Activated naive CD8-positive, alpha-beta T cell treated with anti-CD3 and anti-CD28 coated beads for 36 hours (primary cell): ENCODE results near the gene IP6K3. TPM values are rescaled to one million over a fixed set of nuclear protein-coding genes. Genes with fewer than 3 reads are reported as not detected.
A peak's percentile ranks its signal among the peaks of the same experiment; 100 is the strongest.

Experiments used
- DNase-seq: peaks from one replicate; pipeline ENCODE4 v3.0.0; 2021
- H3K27ac Mint-ChIP-seq: one replicate; pipeline ENCODE4 v1.8.0; 2022; ENCODE audit warnings: mild to moderate bottlenecking, moderate library complexity, mixed read lengths
- H3K27me3 Mint-ChIP-seq: one replicate; pipeline ENCODE4 v1.8.0; 2022; ENCODE audit warnings: mild to moderate bottlenecking, mixed read lengths
- H3K36me3 Mint-ChIP-seq: one replicate; pipeline ENCODE4 v1.8.0; 2021; ENCODE audit warnings: mild to moderate bottlenecking, mixed read lengths
- H3K4me1 Mint-ChIP-seq: one replicate; pipeline ENCODE4 v1.8.0; 2021; ENCODE audit warnings: mixed read lengths
- H3K4me3 Mint-ChIP-seq: one replicate; pipeline ENCODE4 v1.8.0; 2022; ENCODE audit warnings: mild to moderate bottlenecking, moderate library complexity, mixed read lengths
- H3K9me3 Mint-ChIP-seq: one replicate; pipeline ENCODE4 v1.8.0; 2022; ENCODE audit warnings: mixed read lengths
- total RNA-seq, 2 experiments: library from RNA; stranded (reverse); gene quantifications; one replicate each; pipeline ENCODE4 v1.2.3, GENCODE V29; 2021

The IP6K3 gene
- total RNA-seq, 2 experiments from 2014 or later: not detected

DNA sequence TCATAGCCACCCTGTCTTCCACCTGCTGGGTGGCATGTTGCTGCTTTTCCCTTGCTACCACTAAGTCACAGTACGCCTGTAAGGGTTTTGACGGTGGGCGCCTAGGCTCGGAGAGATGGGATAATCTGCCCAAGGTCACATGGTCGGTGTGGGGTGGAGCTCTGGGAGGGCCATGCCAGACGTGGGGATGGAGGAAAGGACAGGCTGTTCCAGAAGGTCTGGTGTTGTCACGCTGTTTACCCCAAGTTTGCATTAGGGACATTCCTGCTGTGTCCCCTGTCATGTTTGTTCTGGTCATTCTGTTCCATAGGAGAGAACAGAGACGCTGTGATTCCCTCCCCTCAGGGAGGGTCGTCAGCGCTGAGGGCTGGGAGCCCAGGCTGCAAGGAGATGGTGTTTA lies 16.1 kb downstream of the IP6K3 start:
- H3K9me3 Mint-ChIP-seq: no peaks in the 10 kb centered on the region
- H3K4me1 Mint-ChIP-seq: no peaks in the 10 kb centered on the region
- no peaks in the 10 kb centered on the region for H3K27me3 Mint-ChIP-seq
- H3K4me3 Mint-ChIP-seq: no peak overlapping the region
- no peak overlapping the region for H3K27ac Mint-ChIP-seq
- DNase-seq: no peak
- no peaks in the 10 kb centered on the region for H3K36me3 Mint-ChIP-seq

DNA sequence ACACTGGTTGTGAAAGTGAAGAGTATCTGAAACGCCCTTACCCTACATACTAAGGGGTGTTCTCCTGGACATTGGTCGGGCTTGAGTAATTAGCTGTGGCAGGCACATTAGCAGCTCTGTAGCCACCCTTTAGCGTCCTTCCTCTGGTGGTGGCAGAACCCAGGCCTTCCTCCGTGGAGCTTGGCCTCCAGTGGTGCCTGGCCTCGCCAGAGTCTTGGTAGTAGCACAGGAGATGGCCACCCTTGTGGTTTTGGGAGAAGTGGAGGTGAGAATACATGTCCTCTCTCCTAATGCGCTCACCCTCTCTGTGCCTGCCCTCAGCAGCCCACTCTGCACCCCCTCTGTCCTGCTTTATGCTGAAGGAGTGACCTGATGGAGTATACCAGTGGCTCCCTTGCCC lies 17.6 kb downstream of the IP6K3 start:
- Mint-ChIP-seq H3K27ac (no peak overlapping the region), H3K4me1 (peaks cover 11% of the 10 kb centered on the region), H3K9me3 (no peaks in the 10 kb centered on the region), H3K36me3 (no peaks in the 10 kb centered on the region), H3K27me3 (no peaks in the 10 kb centered on the region), H3K4me3 (no peak overlapping the region)
- DNase-seq: no peak

DNA sequence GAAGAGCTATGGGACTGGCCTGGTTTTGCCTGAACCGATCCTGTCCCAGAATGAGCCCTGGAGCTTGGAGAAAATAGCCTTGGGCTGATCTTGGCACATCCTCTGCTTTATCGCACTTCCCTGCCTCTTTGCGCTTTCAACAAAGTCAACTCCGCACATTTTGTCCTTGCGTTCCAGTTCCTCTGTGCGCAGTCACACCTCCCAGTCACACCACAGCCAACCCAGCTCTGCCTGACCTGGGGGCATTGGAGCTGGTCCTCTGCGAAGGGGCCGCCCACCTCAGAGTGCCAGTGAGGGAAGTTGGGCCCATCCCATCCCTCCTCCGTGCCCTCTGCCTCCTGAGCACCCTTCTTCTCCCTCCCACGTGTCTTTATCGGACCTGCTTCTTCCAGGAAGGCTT lies 18.3 kb downstream of the IP6K3 start:
- Mint-ChIP-seq H3K4me1 (peaks cover 16% of the 10 kb centered on the region), H3K36me3 (no peaks in the 10 kb centered on the region), H3K9me3 (no peaks in the 10 kb centered on the region), H3K27ac (no peak overlapping the region), H3K4me3 (no peak overlapping the region), H3K27me3 (no peaks in the 10 kb centered on the region)
- no peak for DNase-seq

- Mint-ChIP-seq H3K4me3 (no peak overlapping the region), H3K4me1 (peaks cover 16% of the 10 kb centered on the region), H3K9me3 (no peaks in the 10 kb centered on the region), H3K27me3 (no peaks in the 10 kb centered on the region), H3K27ac (no peak overlapping the region), H3K36me3 (no peaks in the 10 kb centered on the region)
- no peak for DNase-seq
Observed at GRCh38 chr6:33727932-33728331, 18.8 kb downstream of the IP6K3 start.

- peaks cover 16% of the 10 kb centered on the region for H3K4me1 Mint-ChIP-seq
- H3K4me3 Mint-ChIP-seq: no peak overlapping the region
- H3K36me3 Mint-ChIP-seq: no peaks in the 10 kb centered on the region
- H3K27ac Mint-ChIP-seq: no peak overlapping the region
- DNase-seq: no peak
- no peaks in the 10 kb centered on the region for H3K27me3 Mint-ChIP-seq
- no peaks in the 10 kb centered on the region for H3K9me3 Mint-ChIP-seq
Observed at GRCh38 chr6:33727126-33727525, 19.6 kb downstream of the IP6K3 start.

DNA sequence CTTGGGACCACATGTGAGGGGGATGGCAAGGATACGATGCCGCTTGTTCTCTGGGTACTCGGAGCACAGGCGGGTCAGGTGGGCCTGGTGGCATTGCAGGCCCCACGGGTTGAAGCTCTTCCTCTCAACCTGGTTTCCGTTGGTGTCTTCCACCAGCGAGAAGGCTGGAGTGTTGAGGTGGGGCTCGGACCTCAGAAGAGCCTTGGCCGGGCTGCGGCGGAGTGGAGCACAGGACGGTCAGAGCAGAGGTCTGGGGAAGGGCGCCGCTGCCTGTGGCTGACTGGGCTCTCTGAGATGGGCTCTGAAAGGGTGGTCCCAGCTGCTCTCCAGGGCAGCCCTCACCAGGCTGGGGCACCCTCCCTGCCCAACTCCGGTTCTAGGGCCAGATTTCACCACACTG lies 20.0 kb downstream of the IP6K3 start:
- Mint-ChIP-seq H3K27ac (no peak overlapping the region), H3K9me3 (no peaks in the 10 kb centered on the region), H3K4me1 (peaks cover 16% of the 10 kb centered on the region), H3K36me3 (no peaks in the 10 kb centered on the region), H3K27me3 (no peaks in the 10 kb centered on the region), H3K4me3 (no peak overlapping the region)
- no peak for DNase-seq

- Mint-ChIP-seq H3K27ac (no peak overlapping the region), H3K9me3 (no peaks in the 10 kb centered on the region), H3K36me3 (no peaks in the 10 kb centered on the region), H3K4me1 (peaks cover 16% of the 10 kb centered on the region), H3K4me3 (no peak overlapping the region), H3K27me3 (no peaks in the 10 kb centered on the region)
- no peak for DNase-seq
Observed at GRCh38 chr6:33725891-33726673, 20.6 kb downstream of the IP6K3 start.

DNA sequence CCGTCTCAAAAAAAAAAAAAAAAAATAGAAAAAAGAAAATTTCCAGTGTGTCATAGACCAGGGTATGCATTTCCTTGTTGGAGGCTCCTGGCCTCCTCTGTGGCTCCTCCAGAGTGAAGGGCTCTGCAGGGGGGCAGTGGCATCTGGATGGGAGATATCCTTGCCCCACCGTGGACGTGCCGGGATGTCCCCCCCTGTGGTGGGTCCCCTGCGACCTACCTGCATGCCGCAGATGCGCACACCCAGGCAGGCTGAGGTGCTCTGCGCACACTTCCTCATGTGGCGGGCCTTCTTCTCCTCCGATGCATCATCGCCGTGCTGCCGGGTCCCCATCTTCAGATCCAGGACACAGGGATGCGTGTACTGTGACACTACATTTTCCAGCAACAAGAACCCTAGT lies 21.5 kb downstream of the IP6K3 start:
- Mint-ChIP-seq H3K27ac (no peak overlapping the region), H3K4me1 (peaks cover 16% of the 10 kb centered on the region), H3K4me3 (no peak overlapping the region), H3K36me3 (no peaks in the 10 kb centered on the region), H3K27me3 (peaks cover 4% of the 10 kb centered on the region), H3K9me3 (no peaks in the 10 kb centered on the region)
- no peak for DNase-seq

GRCh38 chr6:33724102-33725023 lies 22.3 kb downstream of the IP6K3 start:
- H3K4me3 Mint-ChIP-seq: no peak overlapping the region
- H3K27ac Mint-ChIP-seq: peak overlapping the region; percentile 25
- DNase-seq: peak; percentile 13
- peaks cover 16% of the 10 kb centered on the region for H3K4me1 Mint-ChIP-seq
- H3K9me3 Mint-ChIP-seq: no peaks in the 10 kb centered on the region
- no peaks in the 10 kb centered on the region for H3K36me3 Mint-ChIP-seq
- H3K27me3 Mint-ChIP-seq: peaks cover 6% of the 10 kb centered on the region

DNA sequence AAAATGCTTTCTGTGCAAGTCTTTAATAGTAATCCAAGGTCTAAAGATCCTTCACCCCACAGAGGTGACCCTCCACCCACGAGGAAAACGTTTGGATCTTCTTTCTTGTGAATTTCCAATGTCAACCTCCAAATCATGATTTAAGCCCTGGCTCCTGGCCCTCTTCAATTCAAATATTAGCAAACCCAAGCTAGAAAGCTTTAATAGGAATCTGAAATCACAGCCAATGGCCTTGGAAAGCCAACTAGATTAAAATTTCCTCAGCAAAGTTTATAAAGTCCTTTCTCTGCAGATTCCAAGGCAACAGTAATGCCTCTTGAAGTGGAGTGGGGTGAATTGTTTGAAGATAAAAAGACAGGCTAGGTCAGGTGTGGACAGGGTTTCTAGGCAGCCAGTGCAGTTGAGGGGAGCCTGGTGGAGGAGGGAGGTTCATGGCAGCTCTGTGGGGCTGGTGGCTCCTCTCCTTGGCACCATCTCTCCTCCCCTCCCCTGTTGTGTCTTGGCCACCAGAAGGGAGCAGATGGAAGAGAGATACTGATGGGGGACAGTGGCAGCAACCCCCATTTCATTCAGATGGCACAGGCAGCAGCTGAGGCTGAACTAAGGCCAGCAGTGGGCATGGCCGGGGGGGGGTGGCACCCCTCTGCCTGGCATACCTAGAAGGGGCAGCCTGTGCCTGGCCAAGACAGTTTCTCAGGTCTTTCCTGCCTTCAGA lies 23.2 kb downstream of the IP6K3 start:
- no peak for DNase-seq
- peaks cover 6% of the 10 kb centered on the region for H3K27me3 Mint-ChIP-seq
- no peak overlapping the region for H3K27ac Mint-ChIP-seq
- H3K4me1 Mint-ChIP-seq: peaks cover 16% of the 10 kb centered on the region
- no peaks in the 10 kb centered on the region for H3K36me3 Mint-ChIP-seq
- no peaks in the 10 kb centered on the region for H3K9me3 Mint-ChIP-seq
- no peak overlapping the region for H3K4me3 Mint-ChIP-seq

GRCh38 chr6:33722103-33722623 lies 24.5 kb downstream of the IP6K3 start:
- Mint-ChIP-seq H3K4me3 (no peak overlapping the region), H3K9me3 (no peaks in the 10 kb centered on the region), H3K4me1 (peaks cover 16% of the 10 kb centered on the region), H3K27me3 (peaks cover 6% of the 10 kb centered on the region), H3K36me3 (no peaks in the 10 kb centered on the region), H3K27ac (no peak overlapping the region)
- DNase-seq: no peak

DNA sequence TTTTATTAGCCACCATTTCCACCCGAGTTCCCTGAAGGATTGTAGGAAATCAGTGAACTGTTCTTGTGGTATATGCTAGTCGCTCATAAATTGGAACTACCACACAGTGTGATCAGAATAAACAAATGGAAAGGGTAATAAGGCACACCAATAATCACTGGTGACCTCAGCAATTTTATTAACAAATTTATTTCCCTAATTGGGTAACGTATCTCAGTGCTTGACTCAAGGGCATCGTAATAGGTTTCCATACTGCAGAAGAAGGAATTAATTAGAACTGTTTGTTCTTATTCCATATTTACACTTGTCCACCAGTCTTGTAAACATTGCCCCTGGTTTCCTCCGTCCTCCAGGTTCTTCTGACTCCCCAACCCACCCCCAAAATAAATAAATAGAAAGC lies 25.2 kb downstream of the IP6K3 start:
- Mint-ChIP-seq H3K4me3 (no peak overlapping the region), H3K36me3 (no peaks in the 10 kb centered on the region), H3K27me3 (peaks cover 6% of the 10 kb centered on the region), H3K9me3 (no peaks in the 10 kb centered on the region), H3K4me1 (peaks cover 16% of the 10 kb centered on the region), H3K27ac (no peak overlapping the region)
- no peak for DNase-seq

GRCh38 chr6:33720998-33721397 lies 25.7 kb downstream of the IP6K3 start:
- Mint-ChIP-seq H3K9me3 (no peaks in the 10 kb centered on the region), H3K4me1 (peaks cover 16% of the 10 kb centered on the region), H3K36me3 (no peaks in the 10 kb centered on the region), H3K27ac (no peak overlapping the region), H3K27me3 (peaks cover 6% of the 10 kb centered on the region), H3K4me3 (no peak overlapping the region)
- no peak for DNase-seq

DNA sequence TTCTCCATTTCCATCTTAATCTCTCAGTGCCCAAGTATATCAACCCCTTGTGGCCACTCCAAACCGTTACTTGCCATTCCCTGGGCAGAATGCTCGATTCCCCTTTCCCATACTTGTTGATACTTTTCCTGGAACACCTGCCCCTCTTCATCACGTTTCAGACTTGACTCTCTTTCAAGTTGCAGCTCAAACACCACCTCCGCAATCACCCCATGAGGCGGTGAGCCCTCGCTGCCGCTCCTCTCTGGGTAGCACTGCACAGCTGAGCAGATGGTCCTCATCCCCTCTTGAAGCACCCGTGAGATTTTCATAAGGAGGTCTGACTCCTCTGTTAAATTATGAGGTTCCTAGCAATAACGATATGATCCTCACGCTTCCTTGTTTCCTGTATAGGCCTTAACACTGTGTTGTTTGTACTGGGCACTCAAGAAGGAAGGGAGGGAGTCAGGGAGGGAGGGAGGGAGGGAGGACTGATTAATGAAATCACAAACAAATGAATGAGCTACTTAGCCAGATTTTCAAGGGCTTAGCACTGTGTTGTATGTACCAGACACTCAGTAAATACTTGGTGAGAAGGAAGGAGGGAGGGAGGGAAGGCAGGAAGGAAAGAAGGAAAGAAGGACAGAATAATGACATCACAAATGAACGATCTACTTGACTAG lies 27.2 kb downstream of the IP6K3 start:
- no peaks in the 10 kb centered on the region for H3K36me3 Mint-ChIP-seq
- H3K4me1 Mint-ChIP-seq: peaks cover 9% of the 10 kb centered on the region
- H3K9me3 Mint-ChIP-seq: no peaks in the 10 kb centered on the region
- no peak overlapping the region for H3K27ac Mint-ChIP-seq
- H3K27me3 Mint-ChIP-seq: peaks cover 6% of the 10 kb centered on the region
- H3K4me3 Mint-ChIP-seq: no peak overlapping the region
- no peak for DNase-seq
